HCT116 (cell line): Measurements from ENCODE around the gene MGAT4A. TPM values are rescaled to one million over a fixed set of nuclear protein-coding genes. Genes with fewer than 3 reads are reported as not detected.

Experiments
- ATAC-seq: fragments of 200-7000 bp; cut with Tn5 transposase; 2 replicates; pipeline ENCODE4 v1.9.1; 2020; ENCODE audit warnings: mild to moderate bottlenecking, moderate library complexity
- BruUV-seq: library from RNA; stranded (reverse); fragments of 400-500 nt; replicated peaks from 2 replicates; lab custom pipeline; 2021; lab: Mats Ljungman, UMichigan
- CTCF ChIA-PET: fragments of 300-600 bp; sonication (Branson Sonifier 250); formaldehyde crosslinking; loops from one replicate; lab custom pipeline; 2021; ENCODE audit warnings: antibody characterized with exemption; lab: Charles Lee
- POLR2A ChIA-PET: fragments of 300-600, 350-600 bp; sonication (Branson Sonifier 250); formaldehyde crosslinking; loops from one replicate; lab custom pipeline; 2021; ENCODE audit warnings: antibody characterized with exemption; lab: Charles Lee
- RAD21 ChIA-PET, 2 experiments: fragments of 300-600 bp; sonication (Branson Sonifier 250); formaldehyde crosslinking; loops; one replicate each; lab custom pipeline; 2023; ENCODE audit warnings: low total read pairs in 2 of 2; ENCODE audit not compliant: uncharacterized antibody in 2 of 2, unreplicated experiment in 2 of 2, low non-redundant PET in 1 of 2; lab: Charles Lee
- DNase-seq: peaks from one replicate; pipeline ENCODE4 v3.0.0-alpha.2; 2010; ENCODE audit warnings: low read depth, low spot score
- H2AFZ ChIP-seq: fragments of 200-600 bp; shearing (Covaris generic), sonication (generic); 2 replicates; pipeline ENCODE4 v1.6.1; 2017; ENCODE audit warnings: low read depth, mixed run types, mixed read lengths, antibody characterized with exemption, low read length; ENCODE audit not compliant: poor library complexity, severe bottlenecking
- H3K27ac ChIP-seq: 2 replicates; pipeline ENCODE4 v1.5.1; 2012; ENCODE audit warnings: low read depth, low read length
- H3K27me3 ChIP-seq: fragments of 200-600 bp; sonication (generic); 2 replicates; pipeline ENCODE4 v1.6.1; 2016; ENCODE audit warnings: mixed run types, low read length, mixed read lengths; ENCODE audit not compliant: insufficient read depth
- H3K36me3 ChIP-seq, 2 experiments: fragments of 200-500 bp in 1 of 2; fragments of 200-600 bp in 1 of 2; sonication (Bioruptor generic) in 1 of 2; sonication (generic) in 1 of 2; 2 replicates each; pipeline versions ENCODE4 v1.5.1 to v1.6.1; 2014 to 2016; ENCODE audit warnings: low read length in 2 of 2, inconsistent platforms in 1 of 2, mixed read lengths in 1 of 2, mixed run types in 1 of 2; ENCODE audit not compliant: insufficient read depth in 2 of 2, control insufficient read depth in 1 of 2
- H3K4me1 ChIP-seq, 2 experiments: fragments of 200-600 bp in 1 of 2; sonication (generic) in 1 of 2; 2 replicates each; pipeline versions ENCODE4 v1.5.1 to v1.6.1; 2012 to 2017; ENCODE audit warnings: low read length in 2 of 2, inconsistent platforms in 1 of 2, mild to moderate bottlenecking in 1 of 2, mixed read lengths in 1 of 2, mixed run types in 1 of 2, moderate library complexity in 1 of 2; ENCODE audit not compliant: insufficient read depth in 2 of 2, control insufficient read depth in 1 of 2
- H3K4me2 ChIP-seq: fragments of 200-600 bp; sonication (generic); 2 replicates; pipeline ENCODE4 v1.6.1; 2017; ENCODE audit warnings: mixed run types, low read length, mixed read lengths
- H3K4me3 ChIP-seq, 2 experiments: fragments of 200-600 bp in 1 of 2; sonication (generic) in 1 of 2; replicated peaks in 1 of 2; 2 replicates each; pipeline ENCODE4 v1.5.1; 2011 to 2016; ENCODE audit warnings: low read length in 2 of 2, control low read depth in 1 of 2, low read depth in 1 of 2, mild to moderate bottlenecking in 1 of 2, mixed read lengths in 1 of 2, mixed run types in 1 of 2
- H3K79me2 ChIP-seq: fragments of 200-600 bp; sonication (generic); 2 replicates; pipeline ENCODE4 v1.6.1; 2017; ENCODE audit warnings: mild to moderate bottlenecking, mixed run types, low read length, moderate library complexity, mixed read lengths; ENCODE audit not compliant: insufficient read depth
- H3K9ac ChIP-seq: fragments of 200-600 bp; sonication (generic); 2 replicates; pipeline ENCODE4 v1.6.1; 2016; ENCODE audit warnings: low read length, mixed read lengths
- H3K9me2 ChIP-seq: fragments of 200-600 bp; sonication (generic), shearing (Covaris generic); 2 replicates; pipeline ENCODE4 v1.6.1; 2017; ENCODE audit warnings: mixed run types, mild to moderate bottlenecking, moderate library complexity; ENCODE audit not compliant: insufficient read depth
- H3K9me3 ChIP-seq, 2 experiments: fragments of 200-500 bp in 1 of 2; fragments of 200-600 bp in 1 of 2; sonication (Bioruptor generic) in 1 of 2; sonication (generic) in 1 of 2; 2 replicates each; pipeline ENCODE4 v1.6.1; 2014 to 2017; ENCODE audit warnings: low read length in 2 of 2, mixed read lengths in 2 of 2, inconsistent platforms in 1 of 2, low read depth in 1 of 2, mild to moderate bottlenecking in 1 of 2, mixed run types in 1 of 2, moderate library complexity in 1 of 2; ENCODE audit not compliant: control insufficient read depth in 1 of 2, insufficient read depth in 1 of 2
- H4K20me1 ChIP-seq: fragments of 200-600 bp; sonication (generic), shearing (Covaris generic); 2 replicates; pipeline ENCODE4 v1.6.1; 2017; ENCODE audit warnings: mixed run types, mild to moderate bottlenecking, moderate library complexity; ENCODE audit not compliant: insufficient read depth
- EGR1 ChIP-seq: IDR thresholded peaks from 2 replicates; pipeline ENCODE4 v1.6.1; 2012; ENCODE audit warnings: low read depth
- EZH2phosphoT487 ChIP-seq: fragments of 200-600 bp; IDR thresholded peaks from 2 replicates; pipeline ENCODE4 v1.6.1; 2018; ENCODE audit warnings: antibody characterized with exemption, borderline replicate concordance
- JUND ChIP-seq: IDR thresholded peaks from 2 replicates; pipeline ENCODE4 v1.6.1; 2012
- POLR2A ChIP-seq: IDR thresholded peaks from 2 replicates; pipeline ENCODE4 v1.7.0; 2011; ENCODE audit warnings: borderline replicate concordance; ENCODE audit not compliant: insufficient read depth, insufficient read length; ENCODE audit errors: extremely low read depth
- POLR2AphosphoS5 ChIP-seq: IDR thresholded peaks from 2 replicates; pipeline ENCODE4 v1.6.1; 2011; ENCODE audit warnings: mild to moderate bottlenecking, low read depth, low read length, moderate library complexity
- SP1 ChIP-seq: IDR thresholded peaks from 2 replicates; pipeline ENCODE4 v1.6.1; 2012; ENCODE audit warnings: low read depth
- SRF ChIP-seq: IDR thresholded peaks from 2 replicates; pipeline ENCODE4 v1.6.1; 2012; ENCODE audit warnings: low read depth
- TCF7L2 ChIP-seq: IDR thresholded peaks from 2 replicates; pipeline ENCODE4 v1.7.0; 2011; ENCODE audit warnings: borderline replicate concordance, inconsistent platforms; ENCODE audit not compliant: insufficient read depth, insufficient read length; ENCODE audit errors: extremely low read depth
- intact Hi-C: fragments of 100-400 bp; cut with micrococcal nuclease; formaldehyde crosslinking; loops from 2 replicates; pipeline ENCODE4 v1.10.0; 2022
- total RNA-seq: library from RNA; stranded (reverse); gene quantifications from one replicate; pipeline ENCODE4 v1.2.1, GENCODE V29; 2021; ENCODE audit not compliant: unreplicated experiment
- TF ChIP-seq, protein P1 (sequence below): IDR thresholded peaks from 2 replicates; pipeline ENCODE4 v1.6.1; 2012
- TF ChIP-seq, protein P2 (sequence below): IDR thresholded peaks from 2 replicates; pipeline ENCODE4 v1.6.1; 2011; ENCODE audit warnings: mild to moderate bottlenecking, low read length, moderate library complexity; ENCODE audit not compliant: insufficient replicate concordance; ENCODE audit errors: extremely low read depth
- TF ChIP-seq, protein P3 (sequence below), 3 experiments: fragments of 200-600 bp in 1 of 3; sonication (generic) in 1 of 3; IDR thresholded peaks in 2 of 3; conservative IDR thresholded peaks in 1 of 3; 2 replicates each; pipeline ENCODE4 v1.5.1; 2012 to 2017; ENCODE audit warnings: low read depth in 2 of 3, low read length in 2 of 3, antibody characterized with exemption in 1 of 3, borderline replicate concordance in 1 of 3, control low read depth in 1 of 3, mild to moderate bottlenecking in 1 of 3, mixed read lengths in 1 of 3, mixed run types in 1 of 3, moderate library complexity in 1 of 3; ENCODE audit not compliant: insufficient read depth in 1 of 3

Gene MGAT4A
- total RNA-seq, 1 experiment from 2014 or later = 10.2 TPM

DNA sequence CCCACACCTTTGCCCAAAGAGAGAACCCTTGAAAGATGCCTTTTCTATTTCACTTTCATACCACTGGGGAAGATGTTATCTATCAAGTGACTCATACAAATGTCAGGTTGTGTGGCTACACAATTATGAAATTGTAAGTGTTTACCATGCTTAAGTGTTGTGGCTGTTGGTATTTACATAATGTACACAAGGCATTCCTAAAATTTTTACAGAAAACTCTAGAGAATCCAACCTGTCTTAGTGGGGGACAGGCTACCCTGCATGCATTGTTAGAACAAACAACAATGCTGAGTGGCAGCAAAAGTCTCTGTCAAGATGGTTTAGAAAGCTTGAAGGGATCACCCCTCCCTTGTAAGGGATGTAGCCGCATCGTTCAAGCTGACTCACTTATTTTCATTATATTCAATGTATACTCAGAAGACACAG, 5.5 kb upstream of the MGAT4A start:
- no peaks in the 10 kb centered on the region for H3K9me3 ChIP-seq
- H3K27me3 ChIP-seq = no peaks in the 10 kb centered on the region
- no peak for DNase-seq
- no peaks in the 10 kb centered on the region for H3K36me3 ChIP-seq
- POLR2A ChIA-PET = no interaction called here
- CTCF ChIA-PET = no interaction called here
- peaks cover 0 to 6% of the 10 kb centered on the region in 2 experiments; a peak in 1 of 4 replicates for H3K4me1 ChIP-seq
- no peaks in the 10 kb centered on the region for H3K79me2 ChIP-seq
- no peak overlapping the region for H2AFZ ChIP-seq
- H3K9me2 ChIP-seq = no peaks in the 10 kb centered on the region
- no peak overlapping the region for H3K4me2 ChIP-seq
- no TSS peak for BruUV-seq
- RAD21 ChIA-PET = no interaction called here
- ATAC-seq = no peak
- no peak overlapping the region for H3K9ac ChIP-seq
- no peak overlapping the region for H3K4me3 ChIP-seq
- intact Hi-C loops = no loop called here
- no peaks in the 10 kb centered on the region for H4K20me1 ChIP-seq
- no peak overlapping the region for H3K27ac ChIP-seq
- TF ChIP-seq EGR1 (no peak), SRF (no peak), POLR2AphosphoS5 (no peak), EZH2phosphoT487 (no peak), POLR2A (no peak), JUND (no peak), TCF7L2 (no peak), SP1 (no peak)
- TF ChIP-seq, protein P1, sequence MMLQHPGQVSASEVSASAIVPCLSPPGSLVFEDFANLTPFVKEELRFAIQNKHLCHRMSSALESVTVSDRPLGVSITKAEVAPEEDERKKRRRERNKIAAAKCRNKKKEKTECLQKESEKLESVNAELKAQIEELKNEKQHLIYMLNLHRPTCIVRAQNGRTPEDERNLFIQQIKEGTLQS = no peak
- TF ChIP-seq, protein P2, sequence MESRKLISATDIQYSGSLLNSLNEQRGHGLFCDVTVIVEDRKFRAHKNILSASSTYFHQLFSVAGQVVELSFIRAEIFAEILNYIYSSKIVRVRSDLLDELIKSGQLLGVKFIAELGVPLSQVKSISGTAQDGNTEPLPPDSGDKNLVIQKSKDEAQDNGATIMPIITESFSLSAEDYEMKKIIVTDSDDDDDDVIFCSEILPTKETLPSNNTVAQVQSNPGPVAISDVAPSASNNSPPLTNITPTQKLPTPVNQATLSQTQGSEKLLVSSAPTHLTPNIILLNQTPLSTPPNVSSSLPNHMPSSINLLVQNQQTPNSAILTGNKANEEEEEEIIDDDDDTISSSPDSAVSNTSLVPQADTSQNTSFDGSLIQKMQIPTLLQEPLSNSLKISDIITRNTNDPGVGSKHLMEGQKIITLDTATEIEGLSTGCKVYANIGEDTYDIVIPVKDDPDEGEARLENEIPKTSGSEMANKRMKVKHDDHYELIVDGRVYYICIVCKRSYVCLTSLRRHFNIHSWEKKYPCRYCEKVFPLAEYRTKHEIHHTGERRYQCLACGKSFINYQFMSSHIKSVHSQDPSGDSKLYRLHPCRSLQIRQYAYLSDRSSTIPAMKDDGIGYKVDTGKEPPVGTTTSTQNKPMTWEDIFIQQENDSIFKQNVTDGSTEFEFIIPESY = no peak
- TF ChIP-seq, protein P3, sequence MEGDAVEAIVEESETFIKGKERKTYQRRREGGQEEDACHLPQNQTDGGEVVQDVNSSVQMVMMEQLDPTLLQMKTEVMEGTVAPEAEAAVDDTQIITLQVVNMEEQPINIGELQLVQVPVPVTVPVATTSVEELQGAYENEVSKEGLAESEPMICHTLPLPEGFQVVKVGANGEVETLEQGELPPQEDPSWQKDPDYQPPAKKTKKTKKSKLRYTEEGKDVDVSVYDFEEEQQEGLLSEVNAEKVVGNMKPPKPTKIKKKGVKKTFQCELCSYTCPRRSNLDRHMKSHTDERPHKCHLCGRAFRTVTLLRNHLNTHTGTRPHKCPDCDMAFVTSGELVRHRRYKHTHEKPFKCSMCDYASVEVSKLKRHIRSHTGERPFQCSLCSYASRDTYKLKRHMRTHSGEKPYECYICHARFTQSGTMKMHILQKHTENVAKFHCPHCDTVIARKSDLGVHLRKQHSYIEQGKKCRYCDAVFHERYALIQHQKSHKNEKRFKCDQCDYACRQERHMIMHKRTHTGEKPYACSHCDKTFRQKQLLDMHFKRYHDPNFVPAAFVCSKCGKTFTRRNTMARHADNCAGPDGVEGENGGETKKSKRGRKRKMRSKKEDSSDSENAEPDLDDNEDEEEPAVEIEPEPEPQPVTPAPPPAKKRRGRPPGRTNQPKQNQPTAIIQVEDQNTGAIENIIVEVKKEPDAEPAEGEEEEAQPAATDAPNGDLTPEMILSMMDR (IDR thresholded peaks at IDR 0.05 in 2 of 3, conservative IDR thresholded peaks at IDR 0.05 in 1 of 3; ENCODE audit: borderline replicate concordance in 1 of 3, insufficient read depth in 1 of 3, low read depth in 2 of 3, low read length in 2 of 3) = no peak
- TF ChIP-seq, all 23 proteins: peak for 0
